ENCODE measurements around the gene SEC11A.
"Not testable (repeated sequence)": the region's sequence is repeated elsewhere in the genome, so short reads cannot be mapped to it uniquely, and the experiment has no call there.

Gene SEC11A

GRCh38 chr15:84716036-84716732 is at the start of gene SEC11A:
TSS of gene SEC11A (minus strand) at chr15:84716139. CDS start at chr15:84716075, 64 bp downstream.
- DNase-seq: peak; percentile 93

DNA sequence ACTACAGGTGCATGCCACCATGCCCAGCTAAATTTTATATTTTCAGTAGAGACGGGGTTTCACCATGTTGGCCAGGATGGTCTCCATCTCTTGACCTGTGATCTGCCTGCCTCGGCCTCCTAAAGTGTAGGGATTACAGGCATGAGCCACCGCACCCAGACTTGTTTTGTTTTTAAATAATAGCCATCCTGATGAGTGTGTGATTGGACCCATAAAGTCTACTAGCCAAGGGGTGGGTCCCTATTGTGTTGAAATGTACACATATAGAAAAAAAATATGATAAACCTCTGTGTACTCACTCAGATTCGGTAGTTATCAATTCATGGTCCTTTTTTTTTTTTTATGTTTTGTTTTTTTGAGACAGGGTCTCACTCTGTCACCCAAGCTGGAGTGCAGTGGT is 49.7 kb upstream of the SEC11A start:
- DNase-seq: no peak

GRCh38 chr15:84764989-84765388 is 49.0 kb upstream of the SEC11A start:
- no peak for DNase-seq

GRCh38 chr15:84764585-84764984 is 48.6 kb upstream of the SEC11A start:
- DNase-seq: no peak

- no peak for DNase-seq
These were observed 47.1 kb upstream of the SEC11A start for GRCh38 chr15:84762840-84763572.

DNA sequence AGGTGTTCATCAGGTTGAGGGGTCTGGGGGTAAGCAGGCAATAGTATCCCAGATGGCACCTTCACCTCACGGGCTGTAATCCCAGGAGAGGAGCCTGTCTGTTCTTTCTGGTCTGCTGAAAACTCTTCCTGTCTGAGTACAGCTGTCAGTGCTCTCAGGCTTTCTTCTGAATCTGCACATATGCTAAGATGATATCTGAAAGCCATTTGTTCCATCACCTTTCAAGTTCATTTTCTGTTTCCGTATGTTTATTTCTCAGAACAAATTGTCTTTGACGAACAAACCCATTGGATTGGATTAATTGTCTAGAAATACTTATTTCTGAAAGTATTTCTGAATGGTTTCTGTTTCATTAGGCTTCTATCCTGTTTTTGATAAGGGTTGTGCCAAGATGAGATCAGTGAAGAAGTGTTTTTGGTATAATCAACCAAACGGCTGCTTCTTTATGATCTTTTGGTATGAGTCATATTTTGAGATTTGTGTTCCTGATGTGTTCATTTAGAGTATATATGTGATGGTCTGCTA is 45.7 kb upstream of the SEC11A start:
- peak; percentile 14 for DNase-seq

DNA sequence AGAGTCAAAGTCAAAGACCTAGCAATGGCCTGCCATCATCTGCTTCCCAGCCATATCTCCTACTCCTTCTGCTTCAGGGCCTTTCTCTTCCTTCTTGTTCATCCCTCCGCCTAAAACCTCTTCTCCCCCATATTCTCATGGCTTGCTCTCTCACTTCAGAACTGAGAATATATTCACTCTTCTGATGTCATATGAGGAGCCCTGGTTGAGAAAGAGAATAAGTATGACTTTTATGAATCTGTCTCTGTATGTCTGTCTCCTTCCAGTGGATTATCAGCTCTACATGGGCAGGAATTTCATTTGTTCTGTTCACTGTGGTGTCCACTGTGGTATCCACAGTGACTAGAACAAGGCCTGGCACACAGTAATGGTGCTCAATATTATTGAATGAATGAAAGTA is 44.3 kb upstream of the SEC11A start:
- no peak for DNase-seq

- no peak for DNase-seq
These were observed 43.1 kb upstream of the SEC11A start for GRCh38 chr15:84759018-84759417.

GRCh38 chr15:84755736-84756527 is 40.0 kb upstream of the SEC11A start:
- DNase-seq: no peak

DNA sequence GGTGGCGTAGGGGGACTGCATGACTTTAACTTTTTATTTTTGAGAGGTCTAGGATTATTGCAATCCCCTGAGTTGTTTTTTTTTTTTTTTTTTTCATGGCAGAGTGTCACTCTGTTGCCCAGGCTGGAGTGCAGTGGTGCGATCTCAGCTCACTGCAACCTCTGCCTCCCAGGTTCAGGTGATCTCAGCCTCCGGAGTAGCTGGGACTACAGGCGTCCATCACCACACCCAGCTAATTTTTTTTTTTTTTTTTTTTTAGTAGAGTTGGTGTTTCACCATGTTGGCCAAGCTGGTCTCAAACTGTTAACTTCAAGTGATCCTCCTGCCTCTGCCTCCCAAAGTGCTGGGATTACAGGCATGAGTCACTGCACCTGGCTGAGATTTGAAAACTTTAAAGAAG is 39.0 kb upstream of the SEC11A start:
- not testable (repeated sequence) for DNase-seq

DNA sequence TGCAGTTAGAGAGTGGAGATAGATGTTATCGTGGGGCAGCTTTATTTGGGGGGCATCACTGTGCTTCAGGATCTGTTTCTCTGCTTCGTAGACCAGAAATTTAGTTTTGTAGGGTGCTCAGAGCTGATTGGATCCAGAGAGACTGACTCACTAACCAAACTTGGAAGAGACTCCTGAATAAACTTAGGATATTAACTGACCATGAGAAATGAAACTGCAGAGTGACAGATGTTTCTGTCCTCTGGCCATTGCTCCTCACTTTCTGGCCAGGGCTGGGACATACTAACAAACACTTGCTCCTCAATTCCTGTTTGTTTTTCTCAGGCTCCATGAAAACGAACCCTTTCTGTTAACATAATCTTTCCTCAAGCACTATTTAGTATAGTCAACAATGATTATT is 36.8 kb upstream of the SEC11A start:
- DNase-seq: no peak

GRCh38 chr15:84752195-84752594 is 36.3 kb upstream of the SEC11A start:
- DNase-seq: no peak

GRCh38 chr15:84751721-84752120 is 35.8 kb upstream of the SEC11A start:
- DNase-seq: not testable (repeated sequence)

DNA sequence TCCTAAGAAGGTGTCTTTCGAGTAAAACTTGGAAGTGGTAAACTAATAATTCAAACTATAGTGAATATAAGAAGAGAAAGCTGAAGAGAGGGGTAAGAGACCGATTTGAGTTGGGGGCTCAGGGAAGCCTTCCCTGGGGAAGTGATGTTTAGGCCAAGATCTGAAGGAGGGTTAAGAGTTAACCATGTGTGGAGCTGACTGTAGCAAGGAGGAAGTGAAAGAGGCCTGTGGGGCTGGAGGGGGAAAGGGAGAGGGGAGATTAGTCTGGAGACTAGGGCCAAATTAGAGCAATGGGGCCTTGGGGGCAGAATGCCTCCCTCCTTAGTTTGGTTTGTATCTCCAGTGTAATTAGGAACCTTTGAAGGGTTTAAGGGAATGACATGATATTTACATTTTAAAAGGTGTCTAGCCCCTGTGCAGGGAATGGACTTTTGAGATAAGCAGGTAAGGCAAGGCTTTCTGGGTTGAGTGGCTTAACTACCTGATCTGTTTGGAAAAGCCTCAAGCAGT is 34.7 kb upstream of the SEC11A start:
- DNase-seq: no peak

DNA sequence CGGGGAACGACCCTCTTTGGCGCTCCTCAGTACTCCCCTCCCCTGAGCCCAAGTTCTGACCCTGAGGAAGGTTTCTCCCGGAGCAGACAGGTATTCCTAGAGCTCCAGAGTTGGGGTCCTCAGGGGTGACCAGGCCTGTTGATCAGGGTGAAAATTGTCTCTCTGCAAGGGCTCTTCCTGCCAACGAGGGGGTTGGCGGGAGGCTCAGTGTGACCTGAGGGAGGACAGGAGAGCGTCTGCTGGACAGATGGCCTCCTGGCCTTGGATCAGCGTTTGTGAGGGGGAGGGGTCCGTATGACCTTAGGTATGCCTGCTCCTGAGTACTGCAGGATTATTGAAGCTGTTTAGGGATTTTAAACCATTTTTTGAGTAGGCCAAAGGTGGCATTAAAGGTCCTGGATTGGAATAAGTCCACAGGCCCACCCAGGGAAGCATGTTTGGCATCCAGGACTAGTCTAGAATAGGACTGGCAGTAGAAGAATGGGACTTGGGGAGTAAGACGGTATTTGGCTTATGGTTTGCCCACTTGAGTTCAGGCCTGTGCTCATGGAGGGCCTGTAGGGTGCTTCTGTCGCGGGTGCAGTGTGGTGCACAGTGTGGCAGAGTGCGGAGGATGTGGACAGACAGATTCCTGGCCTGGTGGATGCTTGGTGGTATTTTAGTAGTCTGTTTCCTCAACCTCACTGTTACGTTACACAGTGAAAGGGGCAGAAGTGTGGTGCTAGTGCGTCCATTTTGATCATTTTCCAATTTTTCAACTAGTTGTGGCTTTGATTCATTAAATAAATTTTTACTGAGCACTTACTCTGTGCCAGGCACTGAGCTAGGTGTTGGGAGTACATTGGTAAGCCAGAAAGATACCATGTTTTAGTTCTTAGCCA is 33.4 kb upstream of the SEC11A start:
- peak; percentile 52 for DNase-seq

DNA sequence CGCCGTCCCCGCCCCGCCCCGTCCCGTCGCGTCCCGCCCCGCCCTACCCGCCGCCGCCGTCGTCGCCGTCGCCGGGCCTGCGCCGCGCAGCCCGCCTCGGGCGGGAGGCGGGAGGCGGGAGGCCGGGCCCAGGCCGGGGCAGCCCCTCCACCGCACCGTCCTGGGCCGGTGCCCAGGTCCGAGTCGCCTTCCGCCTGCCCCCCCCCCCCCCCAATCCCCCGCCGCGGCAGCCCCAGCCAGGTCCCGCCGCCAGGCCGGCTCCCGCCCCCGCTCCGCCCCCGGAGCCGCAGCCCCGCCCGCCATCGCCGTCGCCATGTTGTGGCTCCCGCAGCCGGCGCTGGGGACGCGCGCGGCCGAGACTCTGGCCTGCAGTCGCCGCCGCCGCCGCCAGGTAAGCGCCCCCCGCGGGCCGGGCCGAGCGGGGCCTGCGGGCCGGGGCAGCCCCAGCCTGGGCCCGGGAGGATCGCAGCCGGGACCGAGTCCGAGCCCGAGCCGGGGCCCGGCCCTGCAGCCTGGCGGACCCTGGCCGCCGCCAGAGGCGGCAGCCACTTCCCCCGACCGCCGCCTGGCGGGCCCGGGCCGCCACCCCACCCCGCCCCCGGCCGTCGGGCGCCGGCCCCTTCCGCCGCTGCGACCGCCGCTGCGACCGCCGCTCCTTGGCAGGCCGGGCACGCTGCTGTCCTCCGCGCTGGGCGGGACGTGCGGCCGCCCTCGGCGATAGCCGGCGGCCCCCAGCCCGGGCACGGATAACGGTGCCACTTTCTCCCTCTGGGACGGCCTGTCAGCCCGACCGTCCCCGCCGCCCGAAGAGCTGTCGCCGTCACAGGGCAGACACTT is 32.6 kb upstream of the SEC11A start, which contains the start of gene ZNF592:
ZNF592 (plus strand) TSS at position 319 of the 837 bp plus-strand sequence. CDS start 34,084 bp downstream, outside the sequence.
- peak; percentile 75 for DNase-seq

- peak; percentile 75 for DNase-seq
These were observed 31.7 kb upstream of the SEC11A start for GRCh38 chr15:84747416-84748273.

DNA sequence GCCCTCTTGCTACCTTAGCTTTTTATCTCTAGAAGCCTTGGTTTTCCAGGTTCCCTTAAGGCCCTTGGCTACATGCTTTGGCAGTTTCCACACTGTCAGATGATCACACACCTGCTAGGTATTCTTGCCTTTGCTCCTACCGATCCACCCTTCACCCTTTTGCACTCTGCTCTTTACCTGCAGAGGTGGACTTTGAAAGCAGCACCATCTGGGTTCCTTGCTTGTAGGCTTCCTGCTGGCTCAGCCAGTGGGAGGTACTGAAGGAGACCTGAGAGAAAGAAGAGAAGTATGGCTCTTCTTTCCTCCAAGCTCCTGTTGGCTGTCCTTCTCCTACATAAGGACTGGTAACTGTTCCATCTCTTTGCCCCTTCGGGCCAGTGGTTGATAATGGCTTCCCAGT is 25.2 kb upstream of the SEC11A start:
- DNase-seq: no peak

DNA sequence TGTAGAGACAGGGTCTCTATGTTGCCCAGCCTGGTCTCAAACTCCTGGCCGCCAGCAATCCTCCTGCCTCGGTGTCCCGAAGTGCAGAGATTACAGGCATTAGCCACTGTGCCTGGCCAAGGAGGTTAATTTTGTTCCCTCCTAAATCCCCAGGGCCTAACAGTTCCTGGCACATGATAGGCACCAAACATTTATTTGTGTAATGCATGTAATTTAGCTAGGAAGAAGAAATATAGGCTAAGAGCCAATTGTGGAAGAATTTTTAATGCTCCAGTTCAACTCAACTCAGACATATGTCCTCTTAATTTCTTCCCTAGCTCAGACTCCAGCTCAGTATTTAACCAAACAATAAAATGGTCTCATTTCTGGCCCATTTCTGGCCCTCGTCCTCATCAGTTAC is 24.8 kb upstream of the SEC11A start:
- DNase-seq: no peak

DNA sequence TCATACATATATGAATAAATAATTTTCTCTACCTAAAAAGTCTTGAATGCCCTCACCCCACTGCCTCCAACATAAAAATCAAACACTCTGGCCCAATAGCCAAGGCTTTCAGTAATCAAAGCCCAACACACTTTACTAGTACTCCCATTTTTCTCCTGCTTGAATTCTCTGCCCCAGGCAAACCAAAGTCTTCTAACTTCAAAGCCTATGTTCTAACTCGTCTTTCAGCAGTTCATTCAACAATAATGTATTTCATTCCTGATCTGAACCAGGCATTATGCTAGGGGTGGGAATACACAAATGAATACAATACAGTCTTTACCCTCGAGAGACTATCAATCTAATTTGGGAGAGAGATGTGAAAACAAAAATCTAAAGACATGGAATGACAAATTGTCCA is 21.1 kb upstream of the SEC11A start:
- no peak for DNase-seq

Measured in stimulated activated CD4-positive, alpha-beta T cell treated with anti-CD3 and anti-CD28 coated beads, Interleukin-4, amount 100 ng/mL, for 24 hours (primary cell).